HUES6 (cell line): ENCODE results near the gene SAMD10.

Experiments used
- H3K27ac ChIP-seq: 2 replicates; pipeline ENCODE4 v1.7.0; 2013; ENCODE audit warnings: low read depth, mild to moderate bottlenecking, low read length, inconsistent platforms
- H3K27me3 ChIP-seq: 2 replicates; pipeline ENCODE4 v1.6.1; 2013; ENCODE audit warnings: low read length; ENCODE audit not compliant: control insufficient read depth, insufficient read depth
- H3K36me3 ChIP-seq: 2 replicates; pipeline ENCODE4 v1.6.1; 2013; ENCODE audit warnings: low read length; ENCODE audit not compliant: control insufficient read depth, insufficient read depth
- H3K4me1 ChIP-seq: 2 replicates; pipeline ENCODE4 v1.6.1; 2013; ENCODE audit warnings: low read length; ENCODE audit not compliant: control insufficient read depth, insufficient read depth
- H3K4me3 ChIP-seq: 2 replicates; pipeline ENCODE4 v1.5.1; 2013; ENCODE audit warnings: low read depth, low read length
- H3K9ac ChIP-seq: one replicate; pipeline ENCODE4 v1.6.1; 2013; ENCODE audit warnings: mild to moderate bottlenecking, low read length
- H3K9me3 ChIP-seq: 2 replicates; pipeline ENCODE4 v1.6.1; 2013; ENCODE audit warnings: low read depth, low read length; ENCODE audit not compliant: control insufficient read depth, insufficient read depth

SAMD10 gene

DNA sequence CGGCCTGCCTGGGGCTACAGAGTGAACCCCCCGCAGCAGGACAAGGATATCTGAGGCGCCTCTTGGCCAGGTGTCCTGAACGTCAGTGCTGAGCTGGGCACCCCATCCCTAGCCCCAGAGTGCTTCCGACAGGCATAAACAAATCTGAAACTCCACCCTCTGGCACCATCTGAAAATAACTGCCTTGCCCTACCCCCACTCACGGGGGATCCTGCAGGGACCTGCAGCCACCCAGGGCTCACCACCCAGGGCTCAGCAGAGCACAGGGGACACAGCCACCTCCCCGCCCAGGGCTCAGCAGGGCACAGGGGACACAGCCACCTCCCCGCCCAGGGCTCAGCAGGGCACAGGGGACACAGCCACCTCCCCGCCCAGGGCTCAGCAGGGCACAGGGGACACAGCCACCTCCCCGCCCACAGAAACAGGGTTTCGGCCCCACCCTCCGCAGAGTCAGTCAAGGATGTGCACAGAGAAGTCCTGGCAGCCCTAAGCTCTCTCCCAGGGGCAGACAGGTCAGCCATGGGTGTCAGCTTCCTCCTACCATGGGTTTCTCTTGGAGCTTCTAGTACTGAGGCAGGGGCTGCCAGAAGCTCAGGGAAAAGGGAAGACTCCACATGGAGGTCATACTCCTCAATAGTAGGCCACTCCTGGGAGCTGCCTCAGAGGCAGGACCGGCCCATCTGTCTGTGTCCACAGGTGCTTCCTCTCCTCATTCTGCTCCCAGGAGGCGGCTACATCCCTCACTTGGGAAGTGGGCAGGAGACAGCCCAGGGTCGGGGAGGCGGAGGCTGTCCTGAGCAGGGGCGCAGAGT lies 27.8 kb downstream of the SAMD10 start:
- Histone ChIP-seq H3K27ac (no peak overlapping the region), H3K4me1 (peaks cover 32% of the 10 kb centered on the region), H3K9me3 (no peaks in the 10 kb centered on the region), H3K36me3 (0 out of 2 replicates have a peak, but pooled peaks cover 3% of the 10 kb centered on the region), H3K4me3 (no peak overlapping the region), H3K9ac (no peak overlapping the region), H3K27me3 (no peaks in the 10 kb centered on the region)

DNA sequence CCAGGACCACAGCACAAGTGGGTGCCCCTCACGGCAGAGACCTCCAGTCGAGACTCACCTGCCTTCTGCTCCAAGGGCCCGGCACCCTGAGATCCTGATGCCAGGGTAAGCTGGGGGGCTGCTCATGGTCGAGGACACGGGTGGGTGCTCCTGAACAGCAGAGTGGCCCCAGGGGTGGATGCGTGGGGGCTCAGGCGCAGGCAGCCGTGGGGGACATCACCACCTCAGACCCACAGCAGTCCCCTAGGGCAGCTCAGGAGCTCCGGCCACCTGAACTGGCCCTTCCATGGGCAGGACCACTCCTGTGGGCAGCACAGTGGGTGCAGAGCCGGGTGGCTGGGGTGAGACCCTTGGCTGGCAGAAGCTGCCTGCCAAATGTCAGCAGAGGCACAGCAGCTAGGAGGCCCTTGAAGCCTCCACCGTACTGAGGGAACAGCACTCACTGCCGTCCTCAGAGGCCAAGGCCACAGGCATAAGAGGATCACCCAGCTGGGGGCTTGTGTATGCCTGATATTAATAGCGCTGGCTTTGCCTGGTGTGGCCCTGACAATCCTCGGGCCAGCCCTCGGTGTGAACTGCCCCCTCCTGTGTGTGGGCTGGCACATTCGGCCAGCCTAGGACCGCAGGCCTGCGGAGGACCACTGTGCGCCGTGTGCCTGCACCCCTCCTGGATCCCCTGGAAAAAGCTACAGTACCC lies 28.6 kb downstream of the SAMD10 start:
- no peaks in the 10 kb centered on the region for H3K27me3 ChIP-seq
- no peak overlapping the region for H3K27ac ChIP-seq
- no peak overlapping the region for H3K9ac ChIP-seq
- H3K4me3 ChIP-seq = no peak overlapping the region
- peaks cover 6% of the 10 kb centered on the region; the same call in 1 of the 2 replicates for H3K36me3 ChIP-seq
- H3K4me1 ChIP-seq = peaks cover 32% of the 10 kb centered on the region
- H3K9me3 ChIP-seq = no peaks in the 10 kb centered on the region

DNA sequence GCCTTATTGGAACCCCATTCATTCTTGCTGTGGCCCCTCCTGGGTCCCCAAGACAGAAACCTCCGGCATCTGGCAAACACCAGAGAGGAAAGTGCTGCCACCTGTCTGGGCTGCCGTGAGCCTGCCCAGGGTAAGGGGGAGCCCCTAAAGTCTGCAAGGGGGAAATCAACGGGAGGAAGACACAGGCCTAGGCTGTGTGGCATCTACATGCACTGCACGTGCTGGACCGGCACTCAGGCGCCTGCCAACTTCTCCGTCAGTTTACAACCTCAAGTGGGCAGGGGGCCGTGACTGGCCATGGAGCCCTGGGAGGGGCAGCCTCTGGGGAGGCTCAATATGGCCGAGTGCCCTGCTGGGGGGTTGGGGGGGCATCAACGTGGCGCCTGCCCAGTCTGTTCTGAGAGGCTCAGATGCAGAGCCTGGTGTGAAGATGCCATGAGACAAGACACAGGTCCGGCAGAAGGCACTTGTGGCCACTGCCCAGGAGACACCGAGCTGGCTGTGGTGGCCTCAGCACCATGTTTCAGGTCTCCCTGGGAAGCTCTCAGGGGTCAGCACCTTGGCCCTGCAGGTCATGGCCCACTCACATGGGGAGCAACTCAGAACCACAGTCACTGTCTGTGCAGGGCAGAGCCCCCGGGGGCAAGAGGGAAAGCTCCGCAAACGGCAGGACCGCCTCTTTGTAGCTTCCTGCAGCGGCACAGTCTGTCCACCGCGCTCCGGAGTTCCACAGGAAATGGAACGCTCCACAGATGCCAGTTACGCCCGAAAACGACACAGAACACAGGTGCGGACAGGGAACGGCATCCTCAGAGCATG lies 31.6 kb downstream of the SAMD10 start:
- no peak overlapping the region for H3K4me3 ChIP-seq
- H3K27ac ChIP-seq = no peak overlapping the region
- peaks cover 30% of the 10 kb centered on the region for H3K36me3 ChIP-seq
- no peak overlapping the region for H3K9ac ChIP-seq
- H3K4me1 ChIP-seq = peaks cover 28% of the 10 kb centered on the region
- no peaks in the 10 kb centered on the region for H3K9me3 ChIP-seq
- H3K27me3 ChIP-seq = no peaks in the 10 kb centered on the region

DNA sequence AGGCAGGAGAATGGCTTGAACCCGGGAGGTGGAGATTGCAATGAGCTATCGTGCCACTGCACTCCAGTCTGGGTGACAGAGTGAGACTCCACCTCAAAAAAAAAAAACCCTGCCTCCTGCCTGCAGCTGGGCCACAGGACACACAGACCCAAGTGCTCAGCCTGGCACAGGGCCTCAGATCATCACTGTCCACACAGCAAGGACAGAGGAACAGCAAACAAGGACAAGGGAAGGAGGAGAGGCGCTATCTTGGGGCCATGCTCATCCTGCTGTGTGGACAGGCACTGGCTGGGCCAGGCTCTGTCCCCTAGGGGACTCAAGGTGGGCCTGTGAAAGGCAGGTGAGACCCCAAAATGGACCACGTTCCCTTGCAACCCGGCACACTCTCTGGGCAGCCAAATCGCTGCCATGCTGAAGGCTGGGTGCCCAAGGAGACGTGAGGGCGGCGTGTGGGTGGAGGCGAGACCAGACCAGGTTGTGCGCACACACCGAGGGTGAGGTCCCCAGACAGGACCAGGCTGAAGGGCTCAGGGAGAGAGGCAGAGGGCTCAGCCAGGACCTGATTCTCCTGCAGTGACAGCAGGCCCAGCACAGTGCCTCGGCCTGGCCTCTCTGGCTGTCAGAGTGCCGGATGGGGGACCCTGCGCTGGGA lies 32.3 kb downstream of the SAMD10 start:
- H3K36me3 ChIP-seq = peaks cover 32% of the 10 kb centered on the region
- no peak overlapping the region for H3K9ac ChIP-seq
- H3K4me3 ChIP-seq = no peak overlapping the region
- H3K9me3 ChIP-seq = no peaks in the 10 kb centered on the region
- no peak overlapping the region for H3K27ac ChIP-seq
- H3K27me3 ChIP-seq = no peaks in the 10 kb centered on the region
- H3K4me1 ChIP-seq = peaks cover 33% of the 10 kb centered on the region

DNA sequence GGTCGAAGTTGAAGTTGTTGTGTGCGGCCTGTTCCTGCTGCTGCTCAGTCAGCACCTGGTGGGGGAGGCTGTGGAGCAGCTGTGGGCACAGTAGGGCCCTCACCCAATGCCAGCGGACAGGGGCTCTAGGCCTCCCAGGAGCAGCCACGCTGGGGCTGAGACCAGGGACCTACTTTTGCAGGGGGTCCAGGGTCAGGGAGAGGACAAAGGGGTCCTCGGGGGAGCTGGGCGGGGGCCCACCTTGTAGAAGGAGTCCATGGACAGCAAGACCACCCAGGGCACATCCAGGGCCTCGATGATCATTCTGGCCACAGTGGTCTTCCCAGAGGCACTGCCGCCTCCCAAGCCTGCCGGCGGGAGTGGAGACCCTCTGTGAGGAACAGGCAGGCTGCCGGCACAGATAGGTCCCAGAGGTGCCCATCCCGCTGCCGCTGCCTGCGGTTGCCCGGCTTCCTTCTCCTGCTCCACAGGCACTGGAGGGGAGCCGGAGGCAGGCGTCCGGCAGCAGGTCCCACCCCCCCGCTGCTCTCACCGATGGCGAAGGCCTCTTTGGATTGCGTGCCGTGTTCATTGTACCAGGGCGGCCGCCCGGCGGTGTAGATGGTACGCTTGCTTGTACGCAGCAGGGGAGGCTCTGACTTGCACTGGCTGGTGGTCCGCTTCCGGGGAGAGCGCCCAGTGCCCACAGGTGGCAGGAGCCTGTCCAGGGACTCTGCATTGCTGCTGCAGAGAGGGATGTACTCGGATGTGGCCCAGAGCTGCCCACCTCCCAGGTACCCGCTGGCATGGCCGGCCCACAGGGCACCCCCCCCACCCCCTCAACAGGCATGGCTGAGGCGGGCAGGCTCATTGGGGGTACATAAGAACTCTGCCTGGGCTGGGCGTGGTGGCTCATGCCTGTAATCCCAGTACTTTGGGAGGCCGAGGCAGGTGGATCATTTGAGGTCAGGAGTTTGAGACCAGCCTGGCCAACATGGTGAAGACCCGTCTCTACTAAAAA lies 33.2 kb downstream of the SAMD10 start:
- Histone ChIP-seq H3K9ac (no peak overlapping the region), H3K4me1 (peaks cover 29% of the 10 kb centered on the region), H3K4me3 (no peak overlapping the region), H3K27me3 (no peaks in the 10 kb centered on the region), H3K36me3 (peaks cover 32% of the 10 kb centered on the region), H3K27ac (no peak overlapping the region), H3K9me3 (no peaks in the 10 kb centered on the region)

DNA sequence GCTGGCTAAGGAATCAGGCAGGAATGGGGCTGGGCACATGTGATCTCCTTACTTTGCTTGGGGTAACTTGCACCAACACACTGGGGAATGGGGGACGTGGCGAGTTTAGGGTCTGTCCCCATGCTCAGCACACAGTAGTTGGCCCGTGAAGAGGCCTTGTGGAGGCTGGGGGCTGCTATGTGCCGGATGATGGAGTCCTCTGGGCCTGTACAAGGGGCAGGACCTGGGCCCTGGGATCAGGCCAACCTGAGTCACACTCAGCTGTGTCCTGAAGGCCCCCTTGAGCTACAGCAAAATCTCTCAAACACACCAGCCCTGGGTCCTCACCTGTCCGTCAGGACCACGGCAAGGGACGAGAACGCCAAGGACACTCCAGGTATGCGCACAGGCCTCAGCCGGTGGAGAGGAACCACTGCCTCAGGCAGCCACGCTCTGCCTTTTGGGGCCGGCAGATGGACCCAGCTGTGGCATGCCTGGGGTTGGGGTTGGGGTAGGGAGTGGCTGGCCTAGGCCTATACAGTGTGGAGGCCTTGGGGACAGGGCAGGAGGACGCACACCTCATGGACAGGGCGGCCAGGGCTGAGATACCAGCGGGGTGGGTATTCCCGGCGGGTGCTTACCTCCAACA lies 34.3 kb downstream of the SAMD10 start:
- Histone ChIP-seq H3K36me3 (peaks cover 33% of the 10 kb centered on the region), H3K4me3 (no peak overlapping the region), H3K9ac (no peak overlapping the region), H3K27me3 (no peaks in the 10 kb centered on the region), H3K27ac (no peak overlapping the region), H3K9me3 (no peaks in the 10 kb centered on the region), H3K4me1 (peaks cover 32% of the 10 kb centered on the region)

DNA sequence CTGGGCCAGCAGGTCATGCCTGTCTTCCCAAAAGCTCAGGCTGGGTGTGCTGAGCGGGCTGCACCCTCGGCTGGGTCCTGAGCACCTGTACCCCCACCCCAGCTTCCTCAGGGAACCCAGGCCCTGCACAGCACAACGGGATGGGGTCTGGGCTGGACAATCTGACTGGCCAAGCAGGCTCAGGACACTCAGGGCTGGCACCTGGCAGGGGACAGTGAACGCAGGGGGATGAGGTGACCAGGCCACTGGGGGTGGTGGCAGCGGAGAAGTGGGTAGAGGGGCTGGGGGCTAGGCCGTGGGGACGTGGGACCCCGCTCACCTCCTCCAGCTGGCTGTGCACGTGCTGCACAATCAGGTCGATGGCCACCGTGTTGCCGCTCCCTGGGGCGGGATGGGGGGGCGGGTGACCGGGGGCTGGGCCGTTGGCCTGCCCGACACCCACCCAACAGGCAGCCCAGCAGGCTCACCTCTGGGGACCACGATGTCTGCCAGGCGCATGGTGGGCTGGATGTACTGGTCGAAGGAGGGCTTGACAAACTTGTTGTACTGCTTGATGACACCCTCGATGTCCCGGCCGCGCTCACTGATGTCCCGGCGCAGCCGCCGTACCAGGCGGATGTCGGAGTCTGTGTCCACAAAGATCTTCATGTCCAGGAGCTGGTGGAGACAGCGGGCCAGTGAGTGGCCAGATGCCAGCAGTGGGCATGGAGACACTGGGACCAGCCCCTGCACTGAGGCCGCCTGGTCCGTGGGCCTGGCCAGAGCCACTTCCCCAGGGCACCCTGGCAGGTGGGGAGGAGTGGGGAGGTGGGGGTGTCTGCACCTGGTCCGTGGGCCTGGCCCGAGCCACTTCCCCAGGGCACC lies 35.1 kb downstream of the SAMD10 start:
- H3K27ac ChIP-seq = no peak overlapping the region
- H3K27me3 ChIP-seq = no peaks in the 10 kb centered on the region
- no peak overlapping the region for H3K9ac ChIP-seq
- no peaks in the 10 kb centered on the region for H3K9me3 ChIP-seq
- no peak overlapping the region for H3K4me3 ChIP-seq
- peaks cover 35% of the 10 kb centered on the region for H3K36me3 ChIP-seq
- peaks cover 26% of the 10 kb centered on the region for H3K4me1 ChIP-seq

DNA sequence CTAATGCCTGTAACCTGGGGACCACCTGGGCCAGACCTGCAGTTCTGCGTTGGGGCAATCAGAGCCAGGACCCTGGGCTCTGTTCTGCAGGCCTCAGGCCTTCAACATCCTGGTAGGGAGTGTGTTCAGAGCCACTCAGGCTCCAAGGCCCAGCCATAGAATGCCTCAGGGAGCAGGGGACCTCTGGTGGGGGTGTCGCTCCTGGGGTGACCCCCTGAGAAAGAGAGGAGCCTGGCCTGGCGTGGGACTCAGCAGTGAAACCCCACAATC lies 35.7 kb downstream of the SAMD10 start:
- Histone ChIP-seq H3K9me3 (no peaks in the 10 kb centered on the region), H3K27ac (no peak overlapping the region), H3K4me3 (no peak overlapping the region), H3K27me3 (no peaks in the 10 kb centered on the region), H3K4me1 (peaks cover 22% of the 10 kb centered on the region), H3K9ac (no peak overlapping the region), H3K36me3 (peaks cover 35% of the 10 kb centered on the region)

DNA sequence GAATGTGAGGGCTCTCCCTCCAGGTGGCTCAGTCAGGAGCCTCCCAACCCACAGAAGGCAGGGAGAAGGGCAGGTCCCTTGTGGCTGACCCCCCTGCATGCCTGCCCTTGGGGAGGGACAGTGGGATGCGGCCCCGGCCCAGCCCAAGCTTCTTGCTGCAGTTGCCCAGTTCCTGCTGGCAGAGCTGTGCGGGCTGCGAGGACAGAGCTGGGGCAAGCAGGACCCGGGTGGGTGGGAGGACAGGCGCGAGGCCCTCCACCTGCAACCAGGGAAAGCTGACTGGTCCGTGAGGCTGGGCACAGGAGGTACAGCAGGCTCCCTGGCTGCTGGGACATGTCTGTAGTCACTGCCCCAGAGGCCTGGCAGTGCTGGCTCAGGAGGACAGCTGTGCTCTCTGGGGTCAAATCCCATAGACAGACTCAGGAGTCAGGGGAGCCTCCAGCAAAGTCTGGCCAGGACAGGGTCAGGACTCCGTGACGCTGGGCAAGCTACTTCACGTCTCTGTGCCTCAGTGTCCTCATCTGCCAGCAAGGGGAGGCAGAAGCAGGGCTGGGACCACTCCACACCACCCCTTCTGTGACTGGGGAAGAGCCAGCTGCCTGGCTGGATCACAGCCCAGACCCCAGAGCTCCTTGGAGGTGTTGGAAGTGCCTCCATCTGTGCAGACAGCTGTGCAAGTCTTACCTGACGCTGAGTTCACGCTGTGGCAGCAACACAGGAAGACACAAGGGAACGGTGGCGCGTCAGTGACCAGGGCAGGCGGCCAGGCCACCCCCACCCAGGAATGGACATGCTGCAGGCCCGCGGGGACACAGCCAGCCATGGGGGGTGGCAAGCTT lies 36.3 kb downstream of the SAMD10 start:
- H3K4me1 ChIP-seq = peaks cover 20% of the 10 kb centered on the region
- H3K9me3 ChIP-seq = no peaks in the 10 kb centered on the region
- peak overlapping the region; percentile 64 for H3K27ac ChIP-seq
- no peak overlapping the region for H3K4me3 ChIP-seq
- H3K9ac ChIP-seq = peak overlapping the region; percentile 66
- H3K27me3 ChIP-seq = no peaks in the 10 kb centered on the region
- peaks cover 35% of the 10 kb centered on the region for H3K36me3 ChIP-seq
